HepG2 (cell line): ENCODE data around the gene UBE2N. TPM values are rescaled to one million over a fixed set of nuclear protein-coding genes. Genes with fewer than 3 reads are reported as not detected.

ENCODE experiments used
- CENPT ChIP-seq: sonication (generic); formaldehyde crosslinking; IDR thresholded peaks from 2 replicates; pipeline ENCODE4 v1.8.0; 2022; ENCODE audit warnings: low read depth, mild to moderate bottlenecking, moderate library complexity, missing genetic modification reagents
- FOXA1 ChIP-seq, 2 experiments: fragments of 450-650 bp in 1 of 2; sonication (generic) in 1 of 2; formaldehyde crosslinking in 1 of 2; IDR thresholded peaks; 2 replicates each; pipeline versions ENCODE4 v1.4.0 to v1.6.1; 2016 to 2020; ENCODE audit warnings: missing genetic modification reagents in 1 of 2
- MAZ ChIP-seq, 2 experiments: sonication (generic) in 1 of 2; formaldehyde crosslinking in 1 of 2; IDR thresholded peaks; 2 replicates each; pipeline versions ENCODE4 v1.5.0 to v1.6.1; 2012 to 2020; ENCODE audit warnings: low read depth in 2 of 2, mild to moderate bottlenecking in 2 of 2, borderline replicate concordance in 1 of 2, improper control_type of control experiment in 1 of 2, low read length in 1 of 2, missing genetic modification reagents in 1 of 2, moderate library complexity in 1 of 2
- NFIC ChIP-seq: IDR thresholded peaks from 2 replicates; pipeline ENCODE4 v1.6.1; 2012; ENCODE audit warnings: mild to moderate bottlenecking, low read length, inconsistent platforms
- PRMT3 ChIP-seq: sonication (generic); formaldehyde crosslinking; IDR thresholded peaks from 2 replicates; pipeline ENCODE4 v1.8.1; 2022; ENCODE audit warnings: low read depth, mild to moderate bottlenecking, moderate library complexity, missing genetic modification reagents, borderline replicate concordance
- ZNF264 ChIP-seq: sonication (generic); formaldehyde crosslinking; IDR thresholded peaks from 2 replicates; pipeline ENCODE4 v1.4.0; 2020; ENCODE audit warnings: missing genetic modification reagents
- ZNF782 ChIP-seq: sonication (generic); formaldehyde crosslinking; IDR thresholded peaks from 2 replicates; pipeline ENCODE4 v1.4.0; 2020; ENCODE audit warnings: missing genetic modification reagents, mild to moderate bottlenecking, borderline replicate concordance
- ZNF816 ChIP-seq: sonication (generic); formaldehyde crosslinking; IDR thresholded peaks from 2 replicates; pipeline ENCODE4 v1.8.0; 2022; ENCODE audit warnings: missing genetic modification reagents, mild to moderate bottlenecking, borderline replicate concordance
- polyA plus RNA-seq, 8 experiments: library from polyadenylated mRNA; depleted of rRNA in 3 of 8; stranded (reverse) in 7 of 8; unstranded in 1 of 8; fragments of >200 nt; fragmentation: Illumina TruSeq in 4 of 8; extraction: Trizol in 4 of 8; gene quantifications; 2 replicates each; pipeline versions ENCODE4 v1.2.1 to v1.2.3, GENCODE V29; 2011 to 2016; ENCODE audit warnings: low read depth in 4 of 8, missing spikeins in 1 of 8, mixed read lengths in 1 of 8; ENCODE audit not compliant: insufficient read depth in 1 of 8
- total RNA-seq, 5 experiments: library from RNA; depleted of rRNA; stranded (reverse); fragments of >200 nt; fragmentation: Illumina TruSeq; extraction: Trizol; gene quantifications; 2 replicates each; pipeline ENCODE4 v1.2.3, GENCODE V29; 2016; ENCODE audit warnings: low read depth in 1 of 5
- TF ChIP-seq, protein P1 (sequence below): sonication (generic); formaldehyde crosslinking; IDR thresholded peaks from 2 replicates; pipeline ENCODE4 v1.4.0; 2020; ENCODE audit warnings: missing genetic modification reagents
- TF ChIP-seq, protein P2 (sequence below): sonication (generic); formaldehyde crosslinking; IDR thresholded peaks from 2 replicates; pipeline ENCODE4 v1.9.0; 2021; ENCODE audit warnings: missing genetic modification reagents, borderline replicate concordance
- TF ChIP-seq, protein P3 (sequence below): sonication (generic); formaldehyde crosslinking; IDR thresholded peaks from 2 replicates; pipeline ENCODE4 v1.5.0; 2020; ENCODE audit warnings: missing genetic modification reagents
- TF ChIP-seq, protein P4 (sequence below), 2 experiments: IDR thresholded peaks; 2 replicates each; pipeline ENCODE4 v1.6.1; 2011 to 2012; ENCODE audit warnings: low read length in 2 of 2, borderline replicate concordance in 1 of 2, low read depth in 1 of 2, mild to moderate bottlenecking in 1 of 2, moderate library complexity in 1 of 2

Gene UBE2N
- total and polyA plus RNA-seq, 2 of the 13 experiments (the other 11 are each of a cell fraction or from before 2014, with no cell fraction given): 188 to 197 TPM

DNA sequence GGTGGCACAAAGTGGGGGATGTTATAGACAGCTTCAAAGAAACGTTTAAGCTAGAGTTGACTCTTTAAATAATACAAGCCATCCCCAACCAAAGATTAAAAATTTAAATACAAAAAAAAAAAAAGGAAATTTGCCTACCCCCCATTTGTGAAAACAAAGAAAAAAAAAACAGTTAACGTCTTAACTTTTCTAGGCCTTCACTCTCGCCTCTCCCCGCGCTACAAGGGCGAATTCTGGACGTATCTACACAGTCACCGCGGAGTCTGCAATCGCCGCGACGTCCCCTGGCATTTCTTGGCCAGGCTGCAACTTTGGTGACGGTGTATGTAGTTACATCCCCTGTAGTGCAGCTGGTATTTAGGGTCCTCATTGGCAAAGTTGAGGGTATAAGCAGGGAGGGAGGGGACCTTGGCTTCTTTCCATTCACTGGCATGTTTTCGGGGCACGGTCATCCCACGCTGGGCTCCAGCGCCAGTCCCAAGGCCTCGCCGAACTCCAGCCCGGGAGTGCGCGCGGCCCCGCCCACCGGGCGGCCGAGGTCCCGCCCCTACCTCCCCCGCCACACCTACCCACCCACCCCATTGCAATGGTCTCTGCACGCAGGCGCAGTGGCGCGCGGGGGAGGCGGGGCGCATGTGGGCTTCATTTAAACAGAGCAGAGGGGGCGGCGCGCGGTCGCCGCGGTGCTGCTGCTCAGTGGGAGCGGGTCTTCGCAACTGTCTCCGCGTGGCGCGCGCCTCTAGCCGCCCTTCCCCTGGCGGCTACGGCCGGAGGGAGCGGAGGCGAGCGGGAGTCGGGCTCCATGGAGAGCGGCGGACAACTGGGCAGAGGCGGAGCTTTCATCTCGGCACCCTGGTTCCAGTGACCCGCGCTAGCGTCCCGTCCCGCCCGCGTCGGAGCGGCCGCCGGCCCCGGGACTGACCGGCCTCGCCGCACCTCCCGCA lies 64.2 kb downstream of the UBE2N start, which contains the start of gene NUDT4 (continued):
- TF ChIP-seq, protein P1, sequence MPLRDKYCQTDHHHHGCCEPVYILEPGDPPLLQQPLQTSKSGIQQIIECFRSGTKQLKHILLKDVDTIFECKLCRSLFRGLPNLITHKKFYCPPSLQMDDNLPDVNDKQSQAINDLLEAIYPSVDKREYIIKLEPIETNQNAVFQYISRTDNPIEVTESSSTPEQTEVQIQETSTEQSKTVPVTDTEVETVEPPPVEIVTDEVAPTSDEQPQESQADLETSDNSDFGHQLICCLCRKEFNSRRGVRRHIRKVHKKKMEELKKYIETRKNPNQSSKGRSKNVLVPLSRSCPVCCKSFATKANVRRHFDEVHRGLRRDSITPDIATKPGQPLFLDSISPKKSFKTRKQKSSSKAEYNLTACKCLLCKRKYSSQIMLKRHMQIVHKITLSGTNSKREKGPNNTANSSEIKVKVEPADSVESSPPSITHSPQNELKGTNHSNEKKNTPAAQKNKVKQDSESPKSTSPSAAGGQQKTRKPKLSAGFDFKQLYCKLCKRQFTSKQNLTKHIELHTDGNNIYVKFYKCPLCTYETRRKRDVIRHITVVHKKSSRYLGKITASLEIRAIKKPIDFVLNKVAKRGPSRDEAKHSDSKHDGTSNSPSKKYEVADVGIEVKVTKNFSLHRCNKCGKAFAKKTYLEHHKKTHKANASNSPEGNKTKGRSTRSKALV (CRISPR knock-in tag): no peak
- TF ChIP-seq CENPT (CRISPR knock-in tag) (no peak), ZNF782 (CRISPR knock-in tag) (no peak), FOXA1 (IDR thresholded peaks at IDR 0.05) (no peak), FOXA1 (CRISPR knock-in tag; IDR thresholded peaks at IDR 0.05) (no peak), ZNF264 (no peak), MAZ (IDR thresholded peaks at IDR 0.05; ENCODE audit: borderline replicate concordance, low read depth, low read length) (peak; percentile 44; the same call in 1 of the 2 replicates), MAZ (CRISPR knock-in tag; IDR thresholded peaks at IDR 0.05; ENCODE audit: low read depth) (0 out of 2 replicates have a peak, but pooled peaks have one; percentile 48), PRMT3 (CRISPR knock-in tag) (no peak), NFIC (no peak), ZNF816 (no peak)
- TF ChIP-seq, protein P2, sequence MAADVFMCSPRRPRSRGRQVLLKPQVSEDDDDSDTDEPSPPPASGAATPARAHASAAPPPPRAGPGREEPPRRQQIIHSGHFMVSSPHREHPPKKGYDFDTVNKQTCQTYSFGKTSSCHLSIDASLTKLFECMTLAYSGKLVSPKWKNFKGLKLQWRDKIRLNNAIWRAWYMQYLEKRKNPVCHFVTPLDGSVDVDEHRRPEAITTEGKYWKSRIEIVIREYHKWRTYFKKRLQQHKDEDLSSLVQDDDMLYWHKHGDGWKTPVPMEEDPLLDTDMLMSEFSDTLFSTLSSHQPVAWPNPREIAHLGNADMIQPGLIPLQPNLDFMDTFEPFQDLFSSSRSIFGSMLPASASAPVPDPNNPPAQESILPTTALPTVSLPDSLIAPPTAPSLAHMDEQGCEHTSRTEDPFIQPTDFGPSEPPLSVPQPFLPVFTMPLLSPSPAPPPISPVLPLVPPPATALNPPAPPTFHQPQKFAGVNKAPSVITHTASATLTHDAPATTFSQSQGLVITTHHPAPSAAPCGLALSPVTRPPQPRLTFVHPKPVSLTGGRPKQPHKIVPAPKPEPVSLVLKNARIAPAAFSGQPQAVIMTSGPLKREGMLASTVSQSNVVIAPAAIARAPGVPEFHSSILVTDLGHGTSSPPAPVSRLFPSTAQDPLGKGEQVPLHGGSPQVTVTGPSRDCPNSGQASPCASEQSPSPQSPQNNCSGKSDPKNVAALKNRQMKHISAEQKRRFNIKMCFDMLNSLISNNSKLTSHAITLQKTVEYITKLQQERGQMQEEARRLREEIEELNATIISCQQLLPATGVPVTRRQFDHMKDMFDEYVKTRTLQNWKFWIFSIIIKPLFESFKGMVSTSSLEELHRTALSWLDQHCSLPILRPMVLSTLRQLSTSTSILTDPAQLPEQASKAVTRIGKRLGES (CRISPR knock-in tag): no peak
- TF ChIP-seq, protein P3, sequence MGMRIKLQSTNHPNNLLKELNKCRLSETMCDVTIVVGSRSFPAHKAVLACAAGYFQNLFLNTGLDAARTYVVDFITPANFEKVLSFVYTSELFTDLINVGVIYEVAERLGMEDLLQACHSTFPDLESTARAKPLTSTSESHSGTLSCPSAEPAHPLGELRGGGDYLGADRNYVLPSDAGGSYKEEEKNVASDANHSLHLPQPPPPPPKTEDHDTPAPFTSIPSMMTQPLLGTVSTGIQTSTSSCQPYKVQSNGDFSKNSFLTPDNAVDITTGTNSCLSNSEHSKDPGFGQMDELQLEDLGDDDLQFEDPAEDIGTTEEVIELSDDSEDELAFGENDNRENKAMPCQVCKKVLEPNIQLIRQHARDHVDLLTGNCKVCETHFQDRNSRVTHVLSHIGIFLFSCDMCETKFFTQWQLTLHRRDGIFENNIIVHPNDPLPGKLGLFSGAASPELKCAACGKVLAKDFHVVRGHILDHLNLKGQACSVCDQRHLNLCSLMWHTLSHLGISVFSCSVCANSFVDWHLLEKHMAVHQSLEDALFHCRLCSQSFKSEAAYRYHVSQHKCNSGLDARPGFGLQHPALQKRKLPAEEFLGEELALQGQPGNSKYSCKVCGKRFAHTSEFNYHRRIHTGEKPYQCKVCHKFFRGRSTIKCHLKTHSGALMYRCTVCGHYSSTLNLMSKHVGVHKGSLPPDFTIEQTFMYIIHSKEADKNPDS (CRISPR knock-in tag): no peak
- TF ChIP-seq, protein P4, sequence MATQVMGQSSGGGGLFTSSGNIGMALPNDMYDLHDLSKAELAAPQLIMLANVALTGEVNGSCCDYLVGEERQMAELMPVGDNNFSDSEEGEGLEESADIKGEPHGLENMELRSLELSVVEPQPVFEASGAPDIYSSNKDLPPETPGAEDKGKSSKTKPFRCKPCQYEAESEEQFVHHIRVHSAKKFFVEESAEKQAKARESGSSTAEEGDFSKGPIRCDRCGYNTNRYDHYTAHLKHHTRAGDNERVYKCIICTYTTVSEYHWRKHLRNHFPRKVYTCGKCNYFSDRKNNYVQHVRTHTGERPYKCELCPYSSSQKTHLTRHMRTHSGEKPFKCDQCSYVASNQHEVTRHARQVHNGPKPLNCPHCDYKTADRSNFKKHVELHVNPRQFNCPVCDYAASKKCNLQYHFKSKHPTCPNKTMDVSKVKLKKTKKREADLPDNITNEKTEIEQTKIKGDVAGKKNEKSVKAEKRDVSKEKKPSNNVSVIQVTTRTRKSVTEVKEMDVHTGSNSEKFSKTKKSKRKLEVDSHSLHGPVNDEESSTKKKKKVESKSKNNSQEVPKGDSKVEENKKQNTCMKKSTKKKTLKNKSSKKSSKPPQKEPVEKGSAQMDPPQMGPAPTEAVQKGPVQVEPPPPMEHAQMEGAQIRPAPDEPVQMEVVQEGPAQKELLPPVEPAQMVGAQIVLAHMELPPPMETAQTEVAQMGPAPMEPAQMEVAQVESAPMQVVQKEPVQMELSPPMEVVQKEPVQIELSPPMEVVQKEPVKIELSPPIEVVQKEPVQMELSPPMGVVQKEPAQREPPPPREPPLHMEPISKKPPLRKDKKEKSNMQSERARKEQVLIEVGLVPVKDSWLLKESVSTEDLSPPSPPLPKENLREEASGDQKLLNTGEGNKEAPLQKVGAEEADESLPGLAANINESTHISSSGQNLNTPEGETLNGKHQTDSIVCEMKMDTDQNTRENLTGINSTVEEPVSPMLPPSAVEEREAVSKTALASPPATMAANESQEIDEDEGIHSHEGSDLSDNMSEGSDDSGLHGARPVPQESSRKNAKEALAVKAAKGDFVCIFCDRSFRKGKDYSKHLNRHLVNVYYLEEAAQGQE (IDR thresholded peaks at IDR 0.05; ENCODE audit: borderline replicate concordance in 1 of 2, low read depth in 1 of 2, low read length in 2 of 2): no peak
